ENCODE results near the gene DNASE2. TPM values are rescaled to one million over a fixed set of nuclear protein-coding genes. Genes with fewer than 3 reads are reported as not detected.

The DNASE2 gene
- total RNA-seq, 2 experiments from 2014 or later = 22.5 to 24.3 TPM

- DNase-seq (no peak), ATAC-seq (no peak)
- H3K27ac Mint-ChIP-seq = no peak within 1 kb of the TSS
- CTCF ChIA-PET = interaction anchor here (0.6 to 0.9 kb wide), 3 partner anchors 39 to 206 kb away, joined by 3 read pairs; no protein-coding TSS in a partner anchor
- H3K4me1 Mint-ChIP-seq = peaks cover 29% of the 10 kb centered on the region
- peaks cover 4% of the 10 kb centered on the region for H3K9me3 Mint-ChIP-seq (ENCODE audit: low read depth)
- H3K4me3 Mint-ChIP-seq = peak within 1 kb of the TSS; percentile 37
- H3K36me3 Mint-ChIP-seq (ENCODE audit: low read depth) = peaks cover 4% of the 10 kb centered on the region
- H3K27me3 Mint-ChIP-seq = no peaks in the 10 kb centered on the region
- POLR2A ChIA-PET = no interaction called here
- intact Hi-C loops (cut with DNase I, micrococcal nuclease) = loop anchor here in 1 of 2 experiments (5.0 kb wide), 1 partner anchor 210 kb away; no protein-coding TSS in a partner anchor
Measured at GRCh38 chr19:12886969-12887747, 5.9 kb upstream of the DNASE2 start, which contains the start of gene KLF1. Gene KLF1, minus strand, starts transcription at chr19:12887201. Its CDS starts 61 bp downstream, at chr19:12887140.

- ChIA-PET POLR2A (no interaction called here), CTCF (interaction anchor here (0.5 to 2.2 kb wide), 2 partner anchors 14 to 17 kb away, joined by 3 to 11 read pairs; no protein-coding TSS in a partner anchor)
- Mint-ChIP-seq H3K36me3 (ENCODE audit: low read depth) (peaks cover 4% of the 10 kb centered on the region), H3K4me1 (peaks cover 25% of the 10 kb centered on the region), H3K9me3 (ENCODE audit: low read depth) (peaks cover 4% of the 10 kb centered on the region), H3K27ac (no peak overlapping the region), H3K27me3 (no peaks in the 10 kb centered on the region), H3K4me3 (peak overlapping the region; percentile 37)
- ATAC-seq = no peak
- DNase-seq = no peak
- intact Hi-C loops (cut with DNase I, micrococcal nuclease) = loop anchor here in 1 of 2 experiments (5.0 kb wide), 1 partner anchor 211 kb away; no protein-coding TSS in a partner anchor
Measured at GRCh38 chr19:12886651-12886968, 5.4 kb upstream of the DNASE2 start.

GRCh38 chr19:12885749-12886650 lies 4.8 kb upstream of the DNASE2 start:
- Mint-ChIP-seq H3K4me1 (peaks cover 24% of the 10 kb centered on the region), H3K36me3 (ENCODE audit: low read depth) (peaks cover 2% of the 10 kb centered on the region), H3K27me3 (no peaks in the 10 kb centered on the region), H3K27ac (no peak overlapping the region), H3K9me3 (ENCODE audit: low read depth) (peaks cover 4% of the 10 kb centered on the region), H3K4me3 (peak overlapping the region; percentile 37)
- no peak for DNase-seq
- intact Hi-C loops (cut with DNase I, micrococcal nuclease) = loop anchor here (1.0 to 5.0 kb wide), 9 partner anchors 33 to 265 kb away; partner anchors contain the start of genes CALR (in 2 of the 2), FARSA (in 1 of the 2), RNASEH2A (in 1 of the 2) and SYCE2 (in 1 of the 2)
- ATAC-seq = peak; percentile 1
- POLR2A ChIA-PET = interaction anchor here (1.2 kb wide), 1 partner anchor 13 kb away, joined by 9 read pairs; no protein-coding TSS in a partner anchor
- CTCF ChIA-PET = interaction anchor here (0.5 to 3.7 kb wide), 11 partner anchors 13 to 266 kb away, joined by 3 to 36 read pairs (median 4); no protein-coding TSS in a partner anchor

- ATAC-seq (peak; percentile 82), DNase-seq (peak; percentile 97)
- peaks cover 25% of the 10 kb centered on the region for H3K4me1 Mint-ChIP-seq
- ChIA-PET CTCF (interaction anchor here (0.6 to 3.7 kb wide), 19 partner anchors 12 to 267 kb away, joined by 3 to 36 read pairs (median 3); no protein-coding TSS in a partner anchor), POLR2A (interaction anchor here (0.5 to 1.2 kb wide), 8 partner anchors 12 to 206 kb away, joined by 3 to 15 read pairs (median 4); partner anchors contain the start of gene FARSA)
- intact Hi-C loops (cut with DNase I, micrococcal nuclease) = loop anchor here (1.0 to 5.0 kb wide), 9 partner anchors 34 to 266 kb away; partner anchors contain the start of genes CALR (in 2 of the 2), FARSA (in 1 of the 2), RNASEH2A (in 1 of the 2) and SYCE2 (in 1 of the 2)
- H3K27me3 Mint-ChIP-seq = no peaks in the 10 kb centered on the region
- H3K4me3 Mint-ChIP-seq = peak overlapping the region; percentile 79
- peak overlapping the region; percentile 88 for H3K27ac Mint-ChIP-seq
- no peaks in the 10 kb centered on the region for H3K36me3 Mint-ChIP-seq (ENCODE audit: low read depth)
- H3K9me3 Mint-ChIP-seq (ENCODE audit: low read depth) = peaks cover 4% of the 10 kb centered on the region
Measured at GRCh38 chr19:12884926-12885748, 3.9 kb upstream of the DNASE2 start.

- Mint-ChIP-seq H3K9me3 (ENCODE audit: low read depth) (peaks cover 4% of the 10 kb centered on the region), H3K4me1 (peaks cover 26% of the 10 kb centered on the region), H3K4me3 (peak overlapping the region; percentile 79), H3K27me3 (no peaks in the 10 kb centered on the region), H3K27ac (peak overlapping the region; percentile 88), H3K36me3 (ENCODE audit: low read depth) (no peaks in the 10 kb centered on the region)
- intact Hi-C loops (cut with DNase I, micrococcal nuclease) = loop anchor here in 1 of 2 experiments (2.0 kb wide), 1 partner anchor 54 kb away; the partner anchor contains the start of gene CALR
- DNase-seq (no peak), ATAC-seq (no peak)
- ChIA-PET POLR2A (interaction anchor here (0.6 to 1.2 kb wide), 7 partner anchors 11 to 206 kb away, joined by 3 to 9 read pairs (median 4); partner anchors contain the start of gene FARSA), CTCF (interaction anchor here (0.6 to 3.7 kb wide), 18 partner anchors 11 to 268 kb away, joined by 3 to 36 read pairs (median 3); no protein-coding TSS in a partner anchor)
Measured at GRCh38 chr19:12884627-12884925, 3.3 kb upstream of the DNASE2 start.

GRCh38 chr19:12884202-12884601 lies 3.0 kb upstream of the DNASE2 start:
- no peaks in the 10 kb centered on the region for H3K36me3 Mint-ChIP-seq (ENCODE audit: low read depth)

GRCh38 chr19:12882589-12882988 lies 1.3 kb upstream of the DNASE2 start:
- intact Hi-C loops (cut with DNase I, micrococcal nuclease) = no loop called here
- peaks cover 4% of the 10 kb centered on the region for H3K9me3 Mint-ChIP-seq (ENCODE audit: low read depth)
- no peaks in the 10 kb centered on the region for H3K27me3 Mint-ChIP-seq
- ATAC-seq (no peak), DNase-seq (no peak)
- CTCF ChIA-PET = interaction anchor here (0.6 to 3.7 kb wide), 7 partner anchors 10 to 201 kb away, joined by 3 to 36 read pairs (median 3); partner anchors contain the start of gene DHPS
- POLR2A ChIA-PET = interaction anchor here (0.6 to 1.4 kb wide), 2 partner anchors 8 to 161 kb away, joined by 6 to 7 read pairs; partner anchors contain the start of gene GCDH
- peaks cover 9% of the 10 kb centered on the region for H3K36me3 Mint-ChIP-seq (ENCODE audit: low read depth)
- peaks cover 26% of the 10 kb centered on the region for H3K4me1 Mint-ChIP-seq
- peak overlapping the region; percentile 45 for H3K27ac Mint-ChIP-seq
- H3K4me3 Mint-ChIP-seq = peak overlapping the region; percentile 88

More at GRCh38 chr19:12884202-12884601, 3.0 kb upstream of the DNASE2 start:
- H3K27ac Mint-ChIP-seq = no peak overlapping the region
- ATAC-seq (no peak), DNase-seq (no peak)
- peaks cover 4% of the 10 kb centered on the region for H3K9me3 Mint-ChIP-seq (ENCODE audit: low read depth)
- H3K4me3 Mint-ChIP-seq = peak overlapping the region; percentile 79
- CTCF ChIA-PET = interaction anchor here (0.7 to 3.7 kb wide), 10 partner anchors 11 to 268 kb away, joined by 3 to 36 read pairs (median 4); no protein-coding TSS in a partner anchor
- POLR2A ChIA-PET = no interaction called here
- intact Hi-C loops (cut with DNase I, micrococcal nuclease) = loop anchor here in 1 of 2 experiments (2.0 kb wide), 1 partner anchor 55 kb away; the partner anchor contains the start of gene CALR
- H3K27me3 Mint-ChIP-seq = no peaks in the 10 kb centered on the region
- peaks cover 26% of the 10 kb centered on the region for H3K4me1 Mint-ChIP-seq

GRCh38 chr19:12880551-12881171 lies 588 bp downstream of the DNASE2 start:
- Mint-ChIP-seq H3K4me1 (peaks cover 23% of the 10 kb centered on the region), H3K27ac (peak overlapping the region; percentile 82), H3K4me3 (peak overlapping the region; percentile 88), H3K9me3 (ENCODE audit: low read depth) (peaks cover 4% of the 10 kb centered on the region), H3K27me3 (no peaks in the 10 kb centered on the region), H3K36me3 (ENCODE audit: low read depth) (peaks cover 12% of the 10 kb centered on the region)
- ATAC-seq (no peak), DNase-seq (peak; percentile 38)
- intact Hi-C loops (cut with DNase I, micrococcal nuclease) = loop anchor here in 1 of 2 experiments (1.0 kb wide), 1 partner anchor 11 kb away; the partner anchor contains the start of gene GCDH
- ChIA-PET CTCF (interaction anchor here (0.8 to 2.6 kb wide), 6 partner anchors 10 to 123 kb away, joined by 3 to 10 read pairs (median 5); partner anchors contain the start of gene GCDH), POLR2A (interaction anchor here (0.7 to 1.1 kb wide), 2 partner anchors 10 to 11 kb away, joined by 4 to 6 read pairs; partner anchors contain the start of gene GCDH)

GRCh38 chr19:12875086-12875485 lies 6.2 kb downstream of the DNASE2 start:
- ATAC-seq (no peak), DNase-seq (no peak)
- CTCF ChIA-PET = no interaction called here
- no peak overlapping the region for H3K4me3 Mint-ChIP-seq
- POLR2A ChIA-PET = no interaction called here
- H3K4me1 Mint-ChIP-seq = peaks cover 3% of the 10 kb centered on the region
- H3K27me3 Mint-ChIP-seq = no peaks in the 10 kb centered on the region
- intact Hi-C loops (cut with DNase I, micrococcal nuclease) = no loop called here
- no peak overlapping the region for H3K27ac Mint-ChIP-seq
- peaks cover 32% of the 10 kb centered on the region for H3K36me3 Mint-ChIP-seq (ENCODE audit: low read depth)
- no peaks in the 10 kb centered on the region for H3K9me3 Mint-ChIP-seq (ENCODE audit: low read depth)
